WTC11 (cell line): ENCODE data around the gene INO80. TPM values are rescaled to one million over a fixed set of nuclear protein-coding genes. Genes with fewer than 3 reads are reported as not detected.

Experiments
- ATAC-seq: fragments of 200-7000 bp; cut with Tn5 transposase; 2 replicates; pipeline ENCODE4 v1.10.0; 2021; ENCODE audit warnings: mild to moderate bottlenecking, moderate library complexity
- CTCF ChIA-PET: fragments of 300-600 bp; sonication (Branson Sonifier 250); formaldehyde crosslinking; loops from one replicate; lab custom pipeline; 2021; ENCODE audit warnings: antibody characterized with exemption; lab: Charles Lee
- POLR2A ChIA-PET: fragments of 350-600 bp; sonication (Branson Sonifier 250); formaldehyde crosslinking; loops from one replicate; lab custom pipeline; 2021; ENCODE audit warnings: antibody characterized with exemption; lab: Charles Lee
- DNase-seq: peaks from one replicate; pipeline ENCODE4 v3.0.0; 2021; ENCODE audit warnings: low spot score
- H3K27ac Mint-ChIP-seq: 2 replicates; pipeline ENCODE4 v1.8.0; 2021; ENCODE audit warnings: mixed read lengths
- H3K27me3 Mint-ChIP-seq: 2 replicates; pipeline ENCODE4 v1.8.0; 2021; ENCODE audit warnings: low read depth, mild to moderate bottlenecking, moderate library complexity, mixed read lengths
- H3K36me3 Mint-ChIP-seq: 2 replicates; pipeline ENCODE4 v1.8.0; 2021; ENCODE audit warnings: mixed read lengths
- H3K4me1 Mint-ChIP-seq: 2 replicates; pipeline ENCODE4 v1.8.0; 2022; ENCODE audit warnings: mixed read lengths
- H3K4me3 Mint-ChIP-seq: 2 replicates; pipeline ENCODE4 v1.8.0; 2021; ENCODE audit warnings: mild to moderate bottlenecking, moderate library complexity, mixed read lengths
- H3K9me3 Mint-ChIP-seq: 2 replicates; pipeline ENCODE4 v1.8.0; 2021; ENCODE audit warnings: mixed read lengths
- AR ChIP-seq: fragments of 250-450 bp; sonication (Bioruptor Pico); IDR thresholded peaks from 2 replicates; pipeline ENCODE4 v1.9.0; 2021; ENCODE audit warnings: mild to moderate bottlenecking
- CBFB ChIP-seq: sonication (generic); formaldehyde crosslinking; IDR thresholded peaks from 2 replicates; pipeline ENCODE4 v1.8.1; 2022; ENCODE audit warnings: mild to moderate bottlenecking, low read depth, missing genetic modification reagents
- CREB1 ChIP-seq: sonication (generic); formaldehyde crosslinking; IDR thresholded peaks from 2 replicates; pipeline ENCODE4 v1.8.0; 2023; ENCODE audit warnings: mild to moderate bottlenecking, missing genetic modification reagents
- ERG ChIP-seq: fragments of 250-450 bp; sonication (Bioruptor Pico); IDR thresholded peaks from 2 replicates; pipeline ENCODE4 v1.8.0; 2021; ENCODE audit warnings: mild to moderate bottlenecking
- GABPB1 ChIP-seq: sonication (generic); formaldehyde crosslinking; IDR thresholded peaks from 2 replicates; pipeline ENCODE4 v1.8.1; 2023; ENCODE audit warnings: mild to moderate bottlenecking, missing genetic modification reagents
- JAZF1 ChIP-seq: fragments of 250-450 bp; sonication (Bioruptor Pico); IDR thresholded peaks from 2 replicates; pipeline ENCODE4 v1.9.0; 2021; ENCODE audit warnings: moderate library complexity, mild to moderate bottlenecking, inconsistent platforms
- JUN ChIP-seq: sonication (generic); formaldehyde crosslinking; IDR thresholded peaks from 2 replicates; pipeline ENCODE4 v1.8.0; 2023; ENCODE audit warnings: mild to moderate bottlenecking, missing genetic modification reagents
- NR2C2 ChIP-seq: sonication (generic); formaldehyde crosslinking; IDR thresholded peaks from 2 replicates; pipeline ENCODE4 v1.8.0; 2022; ENCODE audit warnings: mild to moderate bottlenecking, missing genetic modification reagents
- ZNF263 ChIP-seq: sonication (generic); formaldehyde crosslinking; IDR thresholded peaks from 2 replicates; pipeline ENCODE4 v1.8.1; 2022; ENCODE audit warnings: low read depth, mild to moderate bottlenecking, moderate library complexity, missing genetic modification reagents
- total RNA-seq: library from RNA; stranded (reverse); gene quantifications from 3 replicates; pipeline ENCODE4 v1.2.3, GENCODE V29; 2021
- TF ChIP-seq, protein P1 (sequence below): fragments of 250-450 bp; sonication (Bioruptor Pico); conservative IDR thresholded peaks from 2 replicates; pipeline ENCODE4 v1.9.0; 2021; ENCODE audit warnings: mild to moderate bottlenecking
- TF ChIP-seq, protein P2 (sequence below): sonication (generic); formaldehyde crosslinking; IDR thresholded peaks from 2 replicates; pipeline ENCODE4 v1.8.1; 2023; ENCODE audit warnings: mild to moderate bottlenecking, missing genetic modification reagents, moderate library complexity
- TF ChIP-seq, protein P3 (sequence below): sonication (generic); formaldehyde crosslinking; IDR thresholded peaks from 2 replicates; pipeline ENCODE4 v1.8.0; 2023; ENCODE audit warnings: missing genetic modification reagents, mild to moderate bottlenecking, borderline replicate concordance
- TF ChIP-seq, protein P4 (sequence below): sonication (generic); formaldehyde crosslinking; IDR thresholded peaks from 2 replicates; pipeline ENCODE4 v1.8.1; 2022; ENCODE audit warnings: mild to moderate bottlenecking, missing genetic modification reagents, moderate library complexity, borderline replicate concordance

INO80 gene
- total RNA-seq, 1 experiment from 2014 or later = 20.6 TPM

DNA sequence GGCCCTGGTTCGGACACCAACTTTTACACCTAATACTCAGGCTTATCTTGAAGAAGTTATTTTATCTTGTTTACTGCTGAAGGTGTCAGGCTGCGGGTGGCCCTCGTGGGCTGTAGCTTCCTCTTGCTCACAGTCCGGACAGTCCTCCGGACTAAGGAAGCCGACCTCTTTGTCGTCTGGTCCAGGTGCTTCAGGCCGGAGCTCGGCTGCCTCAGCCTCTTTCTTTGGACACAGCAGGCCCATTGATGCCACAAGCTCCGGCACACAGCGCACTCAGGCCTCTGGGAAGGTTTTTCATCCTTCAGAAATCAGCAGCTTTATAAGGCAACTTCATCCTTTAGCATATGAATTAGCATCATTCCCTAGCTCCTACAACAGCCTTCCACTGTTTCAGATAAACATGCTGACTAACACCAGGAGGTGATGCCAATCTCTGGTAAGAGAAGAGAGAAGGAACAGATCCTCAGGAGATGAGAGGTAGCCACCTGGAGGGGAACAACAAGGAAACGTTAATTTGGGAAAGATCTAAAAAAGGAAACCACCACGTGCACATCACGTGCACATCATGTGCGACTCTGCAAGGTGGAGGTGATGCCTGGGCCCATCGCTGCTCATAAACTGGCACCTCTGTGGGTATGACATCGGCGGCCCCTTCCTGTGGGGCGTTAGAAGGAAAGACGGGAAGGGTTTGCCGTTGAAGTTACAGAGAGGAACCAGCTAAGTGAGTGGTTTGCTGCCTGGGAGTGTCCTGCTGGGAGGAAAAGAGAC lies 167.2 kb downstream of the INO80 start:
- no peak for ATAC-seq
- H3K27ac Mint-ChIP-seq = no peak overlapping the region
- H3K27me3 Mint-ChIP-seq = peaks cover 3% of the 10 kb centered on the region; the same call in 1 of the 2 replicates
- no peak overlapping the region for H3K4me3 Mint-ChIP-seq
- no peak for DNase-seq
- TF ChIP-seq AR (no peak), NR2C2 (CRISPR knock-in tag) (no peak), ERG (CRISPR knock-in tag) (no peak), GABPB1 (CRISPR knock-in tag) (no peak), CBFB (CRISPR knock-in tag) (no peak), JAZF1 (CRISPR knock-in tag) (no peak), ZNF263 (no peak), CREB1 (CRISPR knock-in tag) (no peak), JUN (CRISPR knock-in tag) (no peak)
- TF ChIP-seq, protein P1, sequence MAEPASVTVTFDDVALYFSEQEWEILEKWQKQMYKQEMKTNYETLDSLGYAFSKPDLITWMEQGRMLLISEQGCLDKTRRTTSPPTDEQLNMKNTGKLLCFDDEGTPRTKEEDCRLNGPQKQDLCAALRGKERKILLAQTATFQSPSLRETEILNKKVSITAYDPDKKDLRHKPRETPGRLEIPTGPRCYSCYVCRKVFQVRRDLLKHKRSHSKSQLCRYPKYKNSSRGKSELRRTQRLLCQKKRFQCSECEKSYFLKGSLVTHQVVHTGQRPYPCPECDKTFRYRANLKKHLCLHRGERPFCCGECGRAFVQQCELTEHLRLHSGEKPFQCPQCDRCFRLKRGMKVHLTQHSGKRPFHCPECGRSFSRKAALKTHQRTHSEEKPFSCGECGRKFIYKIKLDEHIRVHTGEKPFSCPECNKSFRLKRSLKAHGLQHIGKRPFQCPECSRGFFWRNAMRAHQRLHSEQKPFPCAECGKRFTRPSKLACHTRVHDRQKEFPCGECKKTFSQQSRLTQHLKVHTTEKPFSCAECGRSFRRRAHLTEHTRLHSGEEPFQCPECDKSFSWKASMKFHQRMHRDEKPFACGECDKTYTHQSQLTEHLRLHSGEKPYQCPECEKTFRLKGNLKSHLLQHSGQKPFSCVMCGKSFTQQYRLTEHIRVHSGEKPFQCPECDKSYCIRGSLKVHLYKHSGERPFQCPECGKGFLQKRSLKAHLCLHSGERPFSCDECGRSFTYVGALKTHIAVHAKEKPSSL (CRISPR knock-in tag) = no peak
- TF ChIP-seq, protein P2, sequence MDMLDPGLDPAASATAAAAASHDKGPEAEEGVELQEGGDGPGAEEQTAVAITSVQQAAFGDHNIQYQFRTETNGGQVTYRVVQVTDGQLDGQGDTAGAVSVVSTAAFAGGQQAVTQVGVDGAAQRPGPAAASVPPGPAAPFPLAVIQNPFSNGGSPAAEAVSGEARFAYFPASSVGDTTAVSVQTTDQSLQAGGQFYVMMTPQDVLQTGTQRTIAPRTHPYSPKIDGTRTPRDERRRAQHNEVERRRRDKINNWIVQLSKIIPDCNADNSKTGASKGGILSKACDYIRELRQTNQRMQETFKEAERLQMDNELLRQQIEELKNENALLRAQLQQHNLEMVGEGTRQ (CRISPR knock-in tag) = no peak
- TF ChIP-seq, protein P3, sequence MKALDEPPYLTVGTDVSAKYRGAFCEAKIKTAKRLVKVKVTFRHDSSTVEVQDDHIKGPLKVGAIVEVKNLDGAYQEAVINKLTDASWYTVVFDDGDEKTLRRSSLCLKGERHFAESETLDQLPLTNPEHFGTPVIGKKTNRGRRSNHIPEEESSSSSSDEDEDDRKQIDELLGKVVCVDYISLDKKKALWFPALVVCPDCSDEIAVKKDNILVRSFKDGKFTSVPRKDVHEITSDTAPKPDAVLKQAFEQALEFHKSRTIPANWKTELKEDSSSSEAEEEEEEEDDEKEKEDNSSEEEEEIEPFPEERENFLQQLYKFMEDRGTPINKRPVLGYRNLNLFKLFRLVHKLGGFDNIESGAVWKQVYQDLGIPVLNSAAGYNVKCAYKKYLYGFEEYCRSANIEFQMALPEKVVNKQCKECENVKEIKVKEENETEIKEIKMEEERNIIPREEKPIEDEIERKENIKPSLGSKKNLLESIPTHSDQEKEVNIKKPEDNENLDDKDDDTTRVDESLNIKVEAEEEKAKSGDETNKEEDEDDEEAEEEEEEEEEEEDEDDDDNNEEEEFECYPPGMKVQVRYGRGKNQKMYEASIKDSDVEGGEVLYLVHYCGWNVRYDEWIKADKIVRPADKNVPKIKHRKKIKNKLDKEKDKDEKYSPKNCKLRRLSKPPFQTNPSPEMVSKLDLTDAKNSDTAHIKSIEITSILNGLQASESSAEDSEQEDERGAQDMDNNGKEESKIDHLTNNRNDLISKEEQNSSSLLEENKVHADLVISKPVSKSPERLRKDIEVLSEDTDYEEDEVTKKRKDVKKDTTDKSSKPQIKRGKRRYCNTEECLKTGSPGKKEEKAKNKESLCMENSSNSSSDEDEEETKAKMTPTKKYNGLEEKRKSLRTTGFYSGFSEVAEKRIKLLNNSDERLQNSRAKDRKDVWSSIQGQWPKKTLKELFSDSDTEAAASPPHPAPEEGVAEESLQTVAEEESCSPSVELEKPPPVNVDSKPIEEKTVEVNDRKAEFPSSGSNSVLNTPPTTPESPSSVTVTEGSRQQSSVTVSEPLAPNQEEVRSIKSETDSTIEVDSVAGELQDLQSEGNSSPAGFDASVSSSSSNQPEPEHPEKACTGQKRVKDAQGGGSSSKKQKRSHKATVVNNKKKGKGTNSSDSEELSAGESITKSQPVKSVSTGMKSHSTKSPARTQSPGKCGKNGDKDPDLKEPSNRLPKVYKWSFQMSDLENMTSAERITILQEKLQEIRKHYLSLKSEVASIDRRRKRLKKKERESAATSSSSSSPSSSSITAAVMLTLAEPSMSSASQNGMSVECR (CRISPR knock-in tag) = no peak
- TF ChIP-seq, protein P4, sequence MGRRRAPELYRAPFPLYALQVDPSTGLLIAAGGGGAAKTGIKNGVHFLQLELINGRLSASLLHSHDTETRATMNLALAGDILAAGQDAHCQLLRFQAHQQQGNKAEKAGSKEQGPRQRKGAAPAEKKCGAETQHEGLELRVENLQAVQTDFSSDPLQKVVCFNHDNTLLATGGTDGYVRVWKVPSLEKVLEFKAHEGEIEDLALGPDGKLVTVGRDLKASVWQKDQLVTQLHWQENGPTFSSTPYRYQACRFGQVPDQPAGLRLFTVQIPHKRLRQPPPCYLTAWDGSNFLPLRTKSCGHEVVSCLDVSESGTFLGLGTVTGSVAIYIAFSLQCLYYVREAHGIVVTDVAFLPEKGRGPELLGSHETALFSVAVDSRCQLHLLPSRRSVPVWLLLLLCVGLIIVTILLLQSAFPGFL = no peak
- TF ChIP-seq, all 79 proteins: peak for 0
- Mint-ChIP-seq H3K9me3 (no peaks in the 10 kb centered on the region), H3K4me1 (peaks cover 26% of the 10 kb centered on the region), H3K36me3 (no peaks in the 10 kb centered on the region)
- POLR2A ChIA-PET = interaction anchor here (0.9 kb wide), 1 partner anchor 8 kb away, joined by 3 read pairs; no protein-coding TSS in a partner anchor
- CTCF ChIA-PET = interaction anchor here (0.8 to 2.3 kb wide), 6 partner anchors 15 to 202 kb away, joined by 3 to 19 read pairs (median 4); partner anchors contain the start of gene DLL4
